HepG2 (cell line): ENCODE measurements around the gene ATL2.

Experiments used
- ZFP37 ChIP-seq: sonication (generic); formaldehyde crosslinking; IDR thresholded peaks from 2 replicates; pipeline ENCODE4 v1.4.0; 2020; ENCODE audit warnings: missing genetic modification reagents, borderline replicate concordance
- ZFYVE20 ChIP-seq: sonication (generic); formaldehyde crosslinking; IDR thresholded peaks from 2 replicates; pipeline ENCODE4 v1.8.0; 2023; ENCODE audit warnings: low read depth, mild to moderate bottlenecking, moderate library complexity, missing genetic modification reagents, borderline replicate concordance
- TF ChIP-seq, protein P1 (sequence below), 2 experiments: fragments of 450-650 bp in 1 of 2; sonication (generic) in 1 of 2; formaldehyde crosslinking in 1 of 2; IDR thresholded peaks; 2 replicates each; pipeline versions ENCODE4 v1.6.1 to v1.8.0; 2016 to 2022; ENCODE audit warnings: antibody characterized with exemption in 1 of 2, mild to moderate bottlenecking in 1 of 2, missing genetic modification reagents in 1 of 2

DNA sequence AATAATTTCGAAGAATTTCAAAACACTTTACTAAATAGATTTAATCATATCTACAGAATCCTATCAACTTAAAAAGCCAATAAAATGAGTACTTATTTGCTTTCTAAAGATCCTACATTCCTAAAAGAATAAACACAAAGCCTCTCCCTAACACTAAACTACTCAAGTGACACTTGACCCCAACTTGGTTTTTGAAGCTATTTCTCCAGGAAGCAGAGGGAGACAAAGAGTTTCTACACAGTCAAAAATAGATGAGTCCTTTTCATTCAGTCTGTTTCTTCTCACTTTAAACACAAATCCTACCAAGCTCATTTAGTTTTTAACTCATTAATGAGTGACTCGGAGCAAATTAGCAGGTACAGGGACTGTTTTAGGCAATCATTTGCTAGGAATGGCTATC is 2.1 kb downstream of the ATL2 start:
- TF ChIP-seq ZFP37 (CRISPR knock-in tag), result no peak
- TF ChIP-seq, protein P1, sequence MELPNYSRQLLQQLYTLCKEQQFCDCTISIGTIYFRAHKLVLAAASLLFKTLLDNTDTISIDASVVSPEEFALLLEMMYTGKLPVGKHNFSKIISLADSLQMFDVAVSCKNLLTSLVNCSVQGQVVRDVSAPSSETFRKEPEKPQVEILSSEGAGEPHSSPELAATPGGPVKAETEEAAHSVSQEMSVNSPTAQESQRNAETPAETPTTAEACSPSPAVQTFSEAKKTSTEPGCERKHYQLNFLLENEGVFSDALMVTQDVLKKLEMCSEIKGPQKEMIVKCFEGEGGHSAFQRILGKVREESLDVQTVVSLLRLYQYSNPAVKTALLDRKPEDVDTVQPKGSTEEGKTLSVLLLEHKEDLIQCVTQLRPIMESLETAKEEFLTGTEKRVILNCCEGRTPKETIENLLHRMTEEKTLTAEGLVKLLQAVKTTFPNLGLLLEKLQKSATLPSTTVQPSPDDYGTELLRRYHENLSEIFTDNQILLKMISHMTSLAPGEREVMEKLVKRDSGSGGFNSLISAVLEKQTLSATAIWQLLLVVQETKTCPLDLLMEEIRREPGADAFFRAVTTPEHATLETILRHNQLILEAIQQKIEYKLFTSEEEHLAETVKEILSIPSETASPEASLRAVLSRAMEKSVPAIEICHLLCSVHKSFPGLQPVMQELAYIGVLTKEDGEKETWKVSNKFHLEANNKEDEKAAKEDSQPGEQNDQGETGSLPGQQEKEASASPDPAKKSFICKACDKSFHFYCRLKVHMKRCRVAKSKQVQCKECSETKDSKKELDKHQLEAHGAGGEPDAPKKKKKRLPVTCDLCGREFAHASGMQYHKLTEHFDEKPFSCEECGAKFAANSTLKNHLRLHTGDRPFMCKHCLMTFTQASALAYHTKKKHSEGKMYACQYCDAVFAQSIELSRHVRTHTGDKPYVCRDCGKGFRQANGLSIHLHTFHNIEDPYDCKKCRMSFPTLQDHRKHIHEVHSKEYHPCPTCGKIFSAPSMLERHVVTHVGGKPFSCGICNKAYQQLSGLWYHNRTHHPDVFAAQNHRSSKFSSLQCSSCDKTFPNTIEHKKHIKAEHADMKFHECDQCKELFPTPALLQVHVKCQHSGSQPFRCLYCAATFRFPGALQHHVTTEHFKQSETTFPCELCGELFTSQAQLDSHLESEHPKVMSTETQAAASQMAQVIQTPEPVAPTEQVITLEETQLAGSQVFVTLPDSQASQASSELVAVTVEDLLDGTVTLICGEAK (IDR thresholded peaks at IDR 0.05), result no peak
- TF ChIP-seq, protein P1 (CRISPR knock-in tag; IDR thresholded peaks at IDR 0.05), result no peak
- no peak for TF ChIP-seq ZFYVE20 (CRISPR knock-in tag)
